ENCODE data around the gene PSMD1.
"Not testable (repeated sequence)": the region's sequence is repeated elsewhere in the genome, so short reads cannot be mapped to it uniquely, and the experiment has no call there.

The PSMD1 gene

DNA sequence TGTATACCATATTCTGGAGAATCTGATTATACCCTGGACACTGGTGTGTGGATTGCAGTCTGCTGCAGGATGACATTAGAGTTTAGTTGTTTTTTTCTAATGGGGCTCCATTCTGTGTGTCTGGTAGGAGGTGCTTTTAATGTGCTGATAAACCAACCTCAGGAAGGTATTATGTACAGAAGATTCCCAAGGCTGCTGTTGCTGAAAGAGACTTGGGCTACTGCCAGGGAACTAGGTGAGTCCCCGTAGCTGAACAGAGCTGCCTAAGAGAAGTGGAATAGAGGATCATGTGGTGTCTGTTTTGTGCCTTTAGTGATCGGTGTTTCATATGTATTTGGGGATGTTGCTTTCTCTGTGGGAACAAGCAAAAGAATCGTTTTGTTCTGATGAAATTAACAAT, 44.2 kb upstream of the PSMD1 start:
- TF ChIP-seq, protein P1, sequence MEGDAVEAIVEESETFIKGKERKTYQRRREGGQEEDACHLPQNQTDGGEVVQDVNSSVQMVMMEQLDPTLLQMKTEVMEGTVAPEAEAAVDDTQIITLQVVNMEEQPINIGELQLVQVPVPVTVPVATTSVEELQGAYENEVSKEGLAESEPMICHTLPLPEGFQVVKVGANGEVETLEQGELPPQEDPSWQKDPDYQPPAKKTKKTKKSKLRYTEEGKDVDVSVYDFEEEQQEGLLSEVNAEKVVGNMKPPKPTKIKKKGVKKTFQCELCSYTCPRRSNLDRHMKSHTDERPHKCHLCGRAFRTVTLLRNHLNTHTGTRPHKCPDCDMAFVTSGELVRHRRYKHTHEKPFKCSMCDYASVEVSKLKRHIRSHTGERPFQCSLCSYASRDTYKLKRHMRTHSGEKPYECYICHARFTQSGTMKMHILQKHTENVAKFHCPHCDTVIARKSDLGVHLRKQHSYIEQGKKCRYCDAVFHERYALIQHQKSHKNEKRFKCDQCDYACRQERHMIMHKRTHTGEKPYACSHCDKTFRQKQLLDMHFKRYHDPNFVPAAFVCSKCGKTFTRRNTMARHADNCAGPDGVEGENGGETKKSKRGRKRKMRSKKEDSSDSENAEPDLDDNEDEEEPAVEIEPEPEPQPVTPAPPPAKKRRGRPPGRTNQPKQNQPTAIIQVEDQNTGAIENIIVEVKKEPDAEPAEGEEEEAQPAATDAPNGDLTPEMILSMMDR (IDR thresholded peaks at IDR 0.05; ENCODE audit: insufficient read depth, missing control alignments): no peak
- FAIRE-seq (no peak), DNase-seq (ENCODE audit: insufficient read length, low spot score) (no peak)

DNA sequence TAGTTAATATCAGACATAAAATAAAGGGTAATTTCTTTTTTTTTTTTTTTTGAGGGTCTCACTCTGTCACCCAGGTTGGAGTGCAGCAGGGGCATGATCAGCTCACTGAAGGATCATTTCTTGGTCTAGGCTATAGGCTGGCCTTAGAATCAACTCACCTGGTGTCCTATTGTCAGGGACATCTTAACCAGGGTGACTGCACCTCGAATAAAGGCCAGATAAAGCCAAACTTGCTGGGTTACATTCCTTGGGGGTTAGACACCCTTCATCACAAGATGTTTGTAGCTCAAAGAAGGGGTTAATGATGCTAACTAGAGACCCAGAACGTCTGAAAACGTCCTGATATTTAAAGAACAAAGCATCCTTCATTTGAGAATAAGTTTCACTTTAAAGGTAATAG, 42.8 kb upstream of the PSMD1 start:
- FAIRE-seq: no peak
- TF ChIP-seq, protein P1 (IDR thresholded peaks at IDR 0.05; ENCODE audit: insufficient read depth, missing control alignments): no peak
- no peak for DNase-seq (ENCODE audit: insufficient read length, low spot score)

DNA sequence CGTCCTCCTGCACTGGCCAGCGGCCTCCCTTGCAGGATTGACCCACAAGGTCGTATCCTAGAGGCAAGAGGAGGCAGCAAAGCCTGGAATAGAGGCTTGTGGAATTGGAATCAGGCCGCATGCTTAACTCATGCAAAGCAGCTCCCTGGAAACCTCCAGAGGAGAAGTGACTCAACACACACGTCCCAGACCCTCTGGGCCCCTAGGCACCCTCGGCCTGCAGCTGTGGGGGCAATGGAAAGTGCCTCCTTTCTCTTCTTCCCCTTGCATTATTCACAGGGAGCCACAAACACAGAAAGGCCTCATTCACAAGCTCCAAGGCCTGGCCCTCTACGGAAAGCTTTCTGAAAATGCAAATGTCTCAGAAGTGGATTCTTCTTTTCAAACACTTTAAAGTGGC, 41.2 kb upstream of the PSMD1 start:
- DNase-seq (ENCODE audit: insufficient read length, low spot score): no peak
- FAIRE-seq: no peak
- TF ChIP-seq, protein P1 (IDR thresholded peaks at IDR 0.05; ENCODE audit: insufficient read depth, missing control alignments): no peak

DNA sequence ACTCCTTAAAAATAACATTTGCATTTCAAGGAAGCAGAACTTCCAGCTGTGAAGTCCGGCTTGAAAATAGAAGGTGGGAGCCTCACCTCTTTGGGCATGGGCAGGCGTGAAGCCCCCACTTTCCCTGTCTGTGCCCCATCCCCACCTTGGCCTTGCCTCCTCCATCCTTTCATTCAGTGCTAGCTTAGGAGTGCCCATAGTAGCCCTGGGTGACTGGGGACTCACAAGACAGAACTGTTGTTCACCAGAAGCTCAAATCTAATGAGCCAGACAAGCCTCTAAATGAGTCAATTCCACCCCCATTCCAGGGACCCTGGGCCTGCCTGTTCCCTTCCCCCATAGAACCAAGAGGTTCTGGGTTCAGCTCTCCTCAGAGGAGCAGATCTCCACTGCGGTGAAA, 40.7 kb upstream of the PSMD1 start:
- TF ChIP-seq, protein P1 (IDR thresholded peaks at IDR 0.05; ENCODE audit: insufficient read depth, missing control alignments): no peak
- DNase-seq (ENCODE audit: insufficient read length, low spot score) (no peak), FAIRE-seq (no peak)

DNA sequence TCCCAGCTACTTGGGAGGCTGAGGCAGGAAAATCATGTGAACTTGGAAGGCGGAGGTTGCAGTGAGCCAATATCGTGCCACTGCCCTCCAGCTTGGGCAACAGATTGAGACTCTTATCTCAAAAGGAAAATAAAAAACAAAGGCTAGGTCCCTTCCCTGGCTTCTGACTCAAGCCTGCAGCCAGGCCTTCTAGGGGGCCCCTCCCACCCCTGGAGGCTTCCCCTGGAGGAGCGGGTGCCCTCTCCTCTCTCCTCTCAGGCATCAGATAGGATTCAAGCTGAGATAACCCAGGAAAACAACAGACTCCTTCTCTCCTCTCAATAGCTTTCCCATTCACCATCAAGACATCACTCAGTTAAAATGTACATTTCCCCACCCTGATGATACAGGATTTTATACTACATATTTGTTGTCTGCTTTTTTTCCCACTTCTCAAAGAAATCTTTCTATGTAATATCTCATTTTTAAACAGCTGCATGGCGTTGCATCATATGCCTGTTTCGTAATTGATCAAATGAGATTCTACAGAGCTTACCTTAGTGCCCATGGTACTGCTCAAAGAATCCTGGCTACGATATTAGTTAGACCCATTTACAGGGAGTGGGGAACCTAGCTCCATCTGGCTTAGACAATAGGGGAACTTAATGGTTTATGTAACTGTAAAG, 40.0 kb upstream of the PSMD1 start:
- FAIRE-seq (no peak), DNase-seq (ENCODE audit: insufficient read length, low spot score) (no peak)
- TF ChIP-seq, protein P1 (IDR thresholded peaks at IDR 0.05; ENCODE audit: insufficient read depth, missing control alignments): no peak

DNA sequence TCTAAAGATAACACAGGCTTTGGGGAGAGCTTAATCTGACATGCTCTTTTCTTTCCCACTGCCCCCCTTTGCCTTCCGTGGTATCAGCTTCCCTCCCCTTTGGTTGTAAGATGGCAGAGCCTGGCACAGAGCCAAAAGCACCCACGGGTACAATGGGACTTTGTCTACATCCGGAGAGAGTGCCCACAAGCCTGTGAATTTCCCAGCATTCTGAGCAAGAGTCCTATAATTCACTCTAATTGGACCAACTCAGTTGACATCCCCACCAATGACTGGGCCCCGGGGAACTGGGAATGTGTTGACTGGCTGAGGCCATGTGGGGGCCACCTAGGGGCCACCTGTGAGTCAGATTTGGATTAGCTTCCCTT, 39.5 kb upstream of the PSMD1 start:
- DNase-seq (ENCODE audit: insufficient read length, low spot score) (no peak), FAIRE-seq (no peak)
- TF ChIP-seq, protein P1 (IDR thresholded peaks at IDR 0.05; ENCODE audit: insufficient read depth, missing control alignments): no peak

DNA sequence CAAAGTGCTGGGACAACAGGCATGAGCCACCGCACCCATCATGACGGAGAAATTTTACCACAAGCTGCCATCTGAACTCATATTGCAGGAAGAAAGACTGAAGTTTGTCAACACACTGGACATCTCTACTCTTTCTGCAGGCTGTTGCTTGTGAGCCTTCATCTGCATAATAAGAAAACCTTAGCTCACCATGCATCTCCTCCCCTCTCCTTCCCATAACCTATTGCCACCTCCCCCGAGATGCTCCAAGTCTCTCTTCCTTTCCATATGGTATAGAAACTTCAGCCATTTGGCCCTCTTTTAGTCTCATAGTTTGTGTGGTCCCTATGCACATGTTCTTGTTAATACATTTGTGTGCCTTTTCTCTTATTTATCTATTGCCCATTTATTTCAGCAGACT, 38.5 kb upstream of the PSMD1 start:
- no peak for FAIRE-seq
- TF ChIP-seq, protein P1 (IDR thresholded peaks at IDR 0.05; ENCODE audit: insufficient read depth, missing control alignments): no peak

DNA sequence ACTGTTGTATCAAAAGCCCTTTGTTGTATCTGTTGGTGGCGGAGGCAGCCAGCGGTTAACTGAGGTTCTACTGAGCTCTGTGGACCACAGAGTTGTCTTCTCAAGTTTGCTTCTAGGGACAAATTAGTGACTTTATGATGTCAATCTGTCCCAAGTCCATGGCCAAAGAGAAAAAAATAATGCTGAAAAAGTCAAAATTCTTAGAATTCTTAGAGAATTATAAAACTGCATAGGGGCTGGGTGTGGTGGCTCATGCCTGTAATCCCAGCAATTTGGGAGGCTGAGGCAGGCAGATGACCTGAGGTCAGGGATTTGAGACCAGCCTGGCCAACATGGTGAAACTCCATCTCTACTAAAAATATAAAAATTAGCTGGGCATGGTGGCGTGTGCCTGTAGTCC, 31.6 kb upstream of the PSMD1 start:
- FAIRE-seq; DNase-seq (ENCODE audit: insufficient read length, low spot score): not testable (repeated sequence)

More for the DNA sequence above, 38.5 kb upstream of the PSMD1 start:
- DNase-seq (ENCODE audit: insufficient read length, low spot score): no peak
